HepG2 (cell line): ENCODE data around the gene KTN1. TPM values are rescaled to one million over a fixed set of nuclear protein-coding genes. Genes with fewer than 3 reads are reported as not detected.

Experiments used
- ATAC-seq: fragments of 200-7000 bp; cut with Tn5 transposase; 3 replicates; pipeline ENCODE4 v1.9.1; 2020; ENCODE audit warnings: mild to moderate bottlenecking, moderate library complexity
- BruUV-seq: library from RNA; stranded (reverse); fragments of 400-500 nt; replicated peaks from 2 replicates; lab custom pipeline; 2021; lab: Mats Ljungman, UMichigan
- CTCF ChIA-PET: fragments of 300-600 bp; formaldehyde crosslinking; extraction: SDS; loops from one replicate; lab custom pipeline; 2021; ENCODE audit warnings: low total read pairs, inconsistent platforms, low intra/inter-chr PET ratio; lab: Yijun Ruan, JAX
- POLR2A ChIA-PET: fragments of 350-600 bp; sonication (Branson Sonifier 250); formaldehyde crosslinking; loops from one replicate; lab custom pipeline; 2020; ENCODE audit warnings: antibody characterized with exemption, inconsistent platforms; lab: Yijun Ruan, JAX
- DNase-seq: peaks from one replicate; pipeline ENCODE4 v3.0.0-alpha.2; 2015; ENCODE audit warnings: low spot score
- FAIRE-seq: peaks from 3 replicates; lab custom pipeline; 2011; peaks lifted over from hg19 to GRCh38; lab: Jason Lieb, UNC
- H2AFZ ChIP-seq: one replicate; pipeline ENCODE4 v1.6.1; 2011; ENCODE audit warnings: low read length, inconsistent platforms
- H3K27ac ChIP-seq: fragments of 300-600 bp; 3 replicates; pipeline ENCODE4 v1.8.0; 2011; ENCODE audit warnings: mixed run types, mild to moderate bottlenecking, mixed read lengths, low read length, inconsistent platforms; ENCODE audit not compliant: insufficient read depth; ENCODE audit errors: extremely low read length
- H3K27me3 ChIP-seq, 2 experiments: fragments of 200-600 bp in 1 of 2; 2 replicates in 1 of 2; 3 replicates in 1 of 2; pipeline versions ENCODE4 v1.6.0 to v1.8.0; 2011; ENCODE audit warnings: low read length in 2 of 2, mild to moderate bottlenecking in 2 of 2, moderate library complexity in 2 of 2, inconsistent platforms in 1 of 2; ENCODE audit not compliant: insufficient read depth in 2 of 2, control insufficient read depth in 1 of 2
- H3K36me3 ChIP-seq, 2 experiments: fragments of 200-600 bp in 1 of 2; replicated peaks in 1 of 2; 2 replicates in 1 of 2; 3 replicates in 1 of 2; pipeline versions ENCODE4 v1.5.1 to v1.8.0; 2011; ENCODE audit warnings: low read length in 2 of 2, inconsistent platforms in 1 of 2; ENCODE audit not compliant: insufficient read depth in 2 of 2, control insufficient read depth in 1 of 2
- H3K4me1 ChIP-seq: 2 replicates; pipeline ENCODE4 v1.5.1; 2012; ENCODE audit warnings: low read length, inconsistent platforms; ENCODE audit not compliant: insufficient read depth
- H3K4me2 ChIP-seq: 2 replicates; pipeline ENCODE4 v1.6.0; 2011; ENCODE audit warnings: low read depth, low read length, inconsistent platforms
- H3K4me3 ChIP-seq, 3 experiments: fragments of 200-600 bp in 1 of 3; sonication (generic), shearing (Covaris generic) in 1 of 3; replicated peaks in 1 of 3; 2 replicates each; pipeline ENCODE4 v1.5.1; 2011 to 2016; ENCODE audit warnings: low read length in 3 of 3, inconsistent platforms in 2 of 3, low read depth in 2 of 3, mild to moderate bottlenecking in 2 of 3, control low read depth in 1 of 3, mixed read lengths in 1 of 3; ENCODE audit not compliant: insufficient read depth in 1 of 3
- H3K79me2 ChIP-seq: one replicate; pipeline ENCODE4 v1.6.1; 2011; ENCODE audit warnings: low read length, inconsistent platforms; ENCODE audit not compliant: insufficient read depth
- H3K9ac ChIP-seq: 2 replicates; pipeline ENCODE4 v1.6.0; 2011; ENCODE audit warnings: mild to moderate bottlenecking, low read depth, low read length, inconsistent platforms; ENCODE audit not compliant: insufficient read depth
- H3K9me3 ChIP-seq: 2 replicates; pipeline ENCODE4 v1.5.1; 2012; ENCODE audit warnings: mild to moderate bottlenecking, low read length
- H4K20me1 ChIP-seq: 2 replicates; pipeline ENCODE4 v1.6.0; 2011; ENCODE audit warnings: inconsistent platforms, mild to moderate bottlenecking, low read length, moderate library complexity; ENCODE audit not compliant: insufficient read depth
- ASH2L ChIP-seq: fragments of 300-600, 200-600 bp; sonication (generic); IDR thresholded peaks from 2 replicates; pipeline ENCODE4 v1.7.0; 2017; ENCODE audit warnings: low read depth, mild to moderate bottlenecking, moderate library complexity, mixed read lengths, low read length; ENCODE audit not compliant: insufficient read length
- BATF2 ChIP-seq: sonication (generic); formaldehyde crosslinking; IDR thresholded peaks from 2 replicates; pipeline ENCODE4 v1.8.0; 2022; ENCODE audit warnings: mild to moderate bottlenecking, missing genetic modification reagents, moderate library complexity
- EHMT2 ChIP-seq: fragments of 200-600 bp; sonication (generic); IDR thresholded peaks from 2 replicates; pipeline ENCODE4 v1.7.0; 2017; ENCODE audit warnings: antibody characterized with exemption, low read depth, low read length, borderline replicate concordance
- FOXK1 ChIP-seq: sonication (generic); formaldehyde crosslinking; IDR thresholded peaks from 2 replicates; pipeline ENCODE4 v1.4.0; 2020; ENCODE audit warnings: low read depth, missing genetic modification reagents, borderline replicate concordance
- HNF4A ChIP-seq: sonication (generic); formaldehyde crosslinking; IDR thresholded peaks from 2 replicates; pipeline ENCODE4 v1.4.0; 2020; ENCODE audit warnings: missing genetic modification reagents
- KDM6A ChIP-seq: IDR thresholded peaks from 2 replicates; pipeline ENCODE4 v1.6.1; 2016; ENCODE audit warnings: low read depth
- MIER3 ChIP-seq: IDR thresholded peaks from 2 replicates; pipeline ENCODE4 v1.6.1; 2016; ENCODE audit warnings: missing compliant biosample characterization, borderline replicate concordance
- SMARCC2 ChIP-seq: fragments of 450-650 bp; IDR thresholded peaks from 2 replicates; pipeline ENCODE4 v1.6.1; 2017; ENCODE audit warnings: antibody characterized with exemption, mild to moderate bottlenecking
- SNRNP70 ChIP-seq: fragments of 200-400 bp; formaldehyde crosslinking; IDR thresholded peaks from 2 replicates; pipeline ENCODE4 v1.6.1; 2017; ENCODE audit warnings: mild to moderate bottlenecking, low read depth, low read length, moderate library complexity
- SRSF4 ChIP-seq: fragments of 200-400 bp; formaldehyde crosslinking; IDR thresholded peaks from one replicate; pipeline ENCODE4 v1.6.1; 2018; ENCODE audit warnings: mild to moderate bottlenecking, low read depth, low read length, moderate library complexity; ENCODE audit not compliant: poor library complexity, severe bottlenecking
- TBX3 ChIP-seq: fragments of 450-650 bp; IDR thresholded peaks from 2 replicates; pipeline ENCODE4 v1.6.1; 2017; ENCODE audit warnings: antibody characterized with exemption, mild to moderate bottlenecking, inconsistent platforms, borderline replicate concordance
- ZNF10 ChIP-seq: sonication (generic); formaldehyde crosslinking; IDR thresholded peaks from 2 replicates; pipeline ENCODE4 v1.4.0; 2020; ENCODE audit warnings: mild to moderate bottlenecking, low read depth, missing genetic modification reagents, borderline replicate concordance
- ZNF556 ChIP-seq: sonication (generic); formaldehyde crosslinking; IDR thresholded peaks from 2 replicates; pipeline ENCODE4 v1.4.0; 2020; ENCODE audit warnings: mild to moderate bottlenecking, missing genetic modification reagents, borderline replicate concordance
- ZNF7 ChIP-seq: IDR thresholded peaks from 2 replicates; pipeline ENCODE4 v1.6.1; 2016; ENCODE audit warnings: missing biosample characterization, missing genetic modification reagents
- ZNF766 ChIP-seq: sonication (generic); formaldehyde crosslinking; IDR thresholded peaks from 2 replicates; pipeline ENCODE4 v1.5.0; 2020; ENCODE audit warnings: missing genetic modification reagents, borderline replicate concordance
- ZNF879 ChIP-seq: sonication (generic); formaldehyde crosslinking; IDR thresholded peaks from 2 replicates; pipeline ENCODE4 v1.8.1; 2023; ENCODE audit warnings: missing genetic modification reagents
- WGBS: methylation state at CpG from one replicate; pipeline ENCODE4 v1.1.6; 2017; ENCODE audit warnings: low lambda C conversion rate; 5-methylcytosine and 5-hydroxymethylcytosine counted together
- in situ Hi-C: cut with HindIII; loops from 2 replicates; pipeline ENCODE4 v1.10.0; 2017; ENCODE audit warnings: low pct_unique_long_range_greater_than_20kb; ENCODE audit not compliant: extremely low pct_ligation_motif_present
- intact Hi-C: fragments of 100-400 bp; cut with micrococcal nuclease; formaldehyde crosslinking; loops from one replicate; pipeline ENCODE4 v1.10.0; 2022; ENCODE audit not compliant: unreplicated experiment
- polyA plus RNA-seq, 8 experiments: library from polyadenylated mRNA; depleted of rRNA in 3 of 8; stranded (reverse) in 7 of 8; unstranded in 1 of 8; fragments of >200 nt; fragmentation: Illumina TruSeq in 4 of 8; extraction: Trizol in 4 of 8; gene quantifications; 2 replicates each; pipeline versions ENCODE4 v1.2.1 to v1.2.3, GENCODE V29; 2011 to 2016; ENCODE audit warnings: low read depth in 4 of 8, missing spikeins in 1 of 8, mixed read lengths in 1 of 8; ENCODE audit not compliant: insufficient read depth in 1 of 8
- total RNA-seq, 5 experiments: library from RNA; depleted of rRNA; stranded (reverse); fragments of >200 nt; fragmentation: Illumina TruSeq; extraction: Trizol; gene quantifications; 2 replicates each; pipeline ENCODE4 v1.2.3, GENCODE V29; 2016; ENCODE audit warnings: low read depth in 1 of 5

KTN1 gene
- total and polyA plus RNA-seq, 2 of the 13 experiments (the other 11 are each of a cell fraction or from before 2014, with no cell fraction given) = 60.6 to 169 TPM

DNA sequence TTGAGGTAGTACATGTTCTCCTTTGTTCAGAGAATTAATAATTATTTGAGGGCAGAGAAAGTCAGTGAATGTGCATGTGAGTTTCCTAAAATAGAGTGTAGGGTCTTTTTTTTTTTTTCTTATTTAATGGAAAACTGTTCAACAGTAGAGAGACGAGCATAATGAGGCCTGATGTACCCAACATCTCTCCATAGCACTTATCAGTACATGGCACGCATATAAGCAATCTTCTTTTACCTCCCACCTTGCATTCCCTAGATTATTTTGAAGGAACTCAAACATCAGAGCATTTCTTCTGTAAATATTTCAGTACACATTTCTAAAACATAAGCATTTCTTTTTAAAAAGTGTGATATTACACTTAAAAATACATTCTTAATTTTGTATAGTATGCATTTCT is 87.8 kb downstream of the KTN1 start:
- BruUV-seq = no TSS peak
- Histone ChIP-seq H2AFZ (no peak overlapping the region), H3K36me3 (peaks cover 3 to 39% of the 10 kb centered on the region in 2 experiments; a peak in 3 of 5 replicates), H3K79me2 (no peaks in the 10 kb centered on the region), H4K20me1 (no peaks in the 10 kb centered on the region), H3K9ac (no peak overlapping the region), H3K27ac (no peak overlapping the region), H3K4me2 (no peak overlapping the region), H3K9me3 (no peaks in the 10 kb centered on the region), H3K27me3 (no peaks in the 10 kb centered on the region), H3K4me3 (no peak overlapping the region), H3K4me1 (no peaks in the 10 kb centered on the region)
- in situ Hi-C loops (loop anchor here (25.0 kb wide), 1 partner anchor 230 kb away; the partner anchor contains the start of gene TBPL2), intact Hi-C loops (no loop called here)
- TF ChIP-seq TBX3 (no peak), ZNF10 (CRISPR knock-in tag) (no peak), SRSF4 (no peak)
- 95% methylated on average over 2 of the region's 2 CpGs for WGBS
- POLR2A ChIA-PET = no interaction called here
- CTCF ChIA-PET = no interaction called here
- no peak for FAIRE-seq
- no peak for ATAC-seq
- DNase-seq = no peak

DNA sequence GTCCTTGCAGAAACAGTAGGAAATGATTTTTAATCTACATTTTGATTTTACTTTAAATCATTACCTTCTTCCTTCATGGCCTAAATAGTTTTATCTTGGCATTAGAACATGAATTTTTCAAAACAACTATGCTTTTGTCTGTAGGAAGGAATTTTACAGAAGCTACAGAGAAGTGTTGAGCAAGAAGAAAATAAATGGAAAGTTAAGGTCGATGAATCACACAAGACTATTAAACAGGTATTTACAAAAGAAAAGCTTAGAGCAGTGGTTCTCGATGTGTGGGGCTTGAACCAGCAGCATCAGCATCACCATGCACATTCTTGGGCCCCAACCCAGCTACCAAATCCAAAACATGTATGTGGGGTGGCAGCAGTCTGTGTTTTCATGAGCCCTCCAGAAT is 91.6 kb downstream of the KTN1 start:
- Histone ChIP-seq H3K79me2 (no peaks in the 10 kb centered on the region), H3K9me3 (no peaks in the 10 kb centered on the region), H3K36me3 (peaks cover 5 to 69% of the 10 kb centered on the region in 2 experiments), H4K20me1 (no peaks in the 10 kb centered on the region), H3K4me2 (no peak overlapping the region), H3K9ac (no peak overlapping the region), H3K4me1 (no peaks in the 10 kb centered on the region), H3K27ac (no peak overlapping the region), H3K4me3 (no peak overlapping the region), H3K27me3 (no peaks in the 10 kb centered on the region; a peak in 1 of 5 replicates), H2AFZ (no peak overlapping the region)
- in situ Hi-C loops = loop anchor here (25.0 kb wide), 1 partner anchor 234 kb away; the partner anchor contains the start of gene TBPL2
- no peak for TF ChIP-seq FOXK1 (CRISPR knock-in tag)
- TF ChIP-seq ASH2L = no peak
- TF ChIP-seq MIER3 (CRISPR knock-in tag) = no peak
- no peak for TF ChIP-seq EHMT2
- TF ChIP-seq SNRNP70 = no peak
- TF ChIP-seq ZNF556 (CRISPR knock-in tag) = no peak
- TF ChIP-seq ZNF879 (CRISPR knock-in tag) = no peak
- TF ChIP-seq BATF2 (CRISPR knock-in tag) = no peak
- no peak for TF ChIP-seq ZNF7 (CRISPR knock-in tag)
- TF ChIP-seq ZNF766 (CRISPR knock-in tag) = no peak
- no peak for TF ChIP-seq HNF4A
- TF ChIP-seq SMARCC2 = no peak
- TF ChIP-seq KDM6A = no peak
- ATAC-seq (no peak), FAIRE-seq (no peak), DNase-seq (no peak)
- 90% methylated on average over 2 of the region's 2 CpGs for WGBS
- BruUV-seq = no TSS peak
- ChIA-PET POLR2A (no interaction called here), CTCF (no interaction called here)
- intact Hi-C loops = no loop called here
